Erythroblast (primary cell): ENCODE data around the gene ARHGAP28.
"Not testable (repeated sequence)": the region's sequence is repeated elsewhere in the genome, so short reads cannot be mapped to it uniquely, and the experiment has no call there.

Experiments
- GATA1 ChIP-seq: IDR thresholded peaks from 2 replicates; pipeline ENCODE4 v1.6.1; 2011; ENCODE audit warnings: low read depth, mild to moderate bottlenecking, control low read depth, low read length, moderate library complexity
- POLR2A ChIP-seq: IDR thresholded peaks from 2 replicates; pipeline ENCODE4 v1.6.1; 2011; ENCODE audit warnings: mild to moderate bottlenecking, low read length

GRCh38 chr18:6827566-6827965 is 98.0 kb downstream of the ARHGAP28 start:
- not testable (repeated sequence) for TF ChIP-seq POLR2A, GATA1
